Vagina (tissue), 2 donors: Measurements from ENCODE around the gene UBQLN4. TPM values are rescaled to one million over a fixed set of nuclear protein-coding genes. Genes with fewer than 3 reads are reported as not detected.

Source experiments
- DNase-seq, 2 donors: peaks; one replicate each; pipeline ENCODE4 v3.0.0-alpha.2; 2017; ENCODE audit errors: extremely low spot score in 2 of 2
- H3K27ac ChIP-seq: fragments of 200-600 bp; sonication (generic); one replicate; pipeline ENCODE4 v1.5.1; 2019
- H3K27me3 ChIP-seq: fragments of 200-600 bp; sonication (generic); one replicate; pipeline ENCODE4 v1.5.1; 2019
- H3K36me3 ChIP-seq, 2 donors: fragments of 200-600 bp; sonication (generic); one replicate each; pipeline ENCODE4 v1.5.1; 2017 to 2019
- H3K4me1 ChIP-seq: fragments of 200-600 bp; sonication (generic); one replicate; pipeline ENCODE4 v1.5.1; 2019
- H3K4me3 ChIP-seq, 2 donors: fragments of 200-600 bp; sonication (generic); 1 replicate in 1 of 2; 2 replicates in 1 of 2; pipeline ENCODE4 v1.5.1; 2016 to 2019
- H3K9me3 ChIP-seq: fragments of 200-600 bp; sonication (generic); one replicate; pipeline ENCODE4 v1.5.1; 2019
- POLR2A ChIP-seq, 2 donors: fragments of 450-650 bp; IDR thresholded peaks; one replicate each; pipeline ENCODE4 v1.6.1; 2017; ENCODE audit warnings: antibody characterized with exemption in 2 of 2, mild to moderate bottlenecking in 2 of 2, moderate library complexity in 2 of 2
- POLR2AphosphoS5 ChIP-seq, 2 donors: sonication (generic); formaldehyde crosslinking; IDR thresholded peaks; one replicate each; pipeline ENCODE4 v1.9.0; 2017; ENCODE audit warnings: antibody characterized with exemption in 2 of 2, mild to moderate bottlenecking in 2 of 2, low read depth in 1 of 2; ENCODE audit not compliant: insufficient read depth in 1 of 2
- intact Hi-C: fragments of 100-400 bp; cut with DNase I; formaldehyde crosslinking; loops from one replicate; pipeline ENCODE4 v1.15.1; 2023
- total RNA-seq: library from RNA; depleted of rRNA; stranded (reverse); fragments of >200 nt; gene quantifications from one replicate; pipeline ENCODE4 v1.2.3, GENCODE V29; 2016
- TF ChIP-seq, protein P1 (sequence below), 3 experiments: fragments of 450-650 bp in 2 of 3; fragments of 200-600 bp in 1 of 3; sonication (generic) in 1 of 3; IDR thresholded peaks; one replicate each; pipeline ENCODE4 v1.5.1; 2017 to 2019; ENCODE audit warnings: antibody characterized with exemption in 3 of 3, mild to moderate bottlenecking in 2 of 3, moderate library complexity in 2 of 3

The UBQLN4 gene
- total RNA-seq, 1 donor from 2014 or later: 27.0 TPM

DNA sequence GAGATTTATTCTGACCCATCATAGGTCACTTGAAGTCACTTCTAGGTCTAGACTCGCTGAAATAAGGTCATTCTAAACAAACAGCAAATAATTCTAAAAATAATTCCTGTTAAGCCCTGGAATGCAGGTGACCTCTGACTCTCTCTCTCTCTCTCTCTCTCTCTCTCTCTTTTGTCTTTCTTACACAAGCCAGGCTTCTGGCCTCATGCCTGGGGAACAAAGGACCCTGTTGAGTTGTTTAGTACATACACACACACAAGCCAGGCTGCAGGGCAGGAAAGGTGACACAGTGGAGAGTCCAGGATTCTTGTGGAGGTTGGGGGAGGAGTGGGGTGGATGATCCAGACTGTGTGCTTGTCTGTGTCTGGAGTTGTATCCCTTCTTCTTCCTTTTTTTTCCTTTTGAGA is 32.7 kb upstream of the UBQLN4 start:
- Histone ChIP-seq H3K27me3 (no peaks in the 10 kb centered on the region), H3K27ac (no peak overlapping the region), H3K9me3 (no peaks in the 10 kb centered on the region), H3K36me3 (no peaks in the 10 kb centered on the region), H3K4me1 (peaks cover 27% of the 10 kb centered on the region), H3K4me3 (no peak overlapping the region)
- intact Hi-C loops: no loop called here
- TF ChIP-seq, protein P1, sequence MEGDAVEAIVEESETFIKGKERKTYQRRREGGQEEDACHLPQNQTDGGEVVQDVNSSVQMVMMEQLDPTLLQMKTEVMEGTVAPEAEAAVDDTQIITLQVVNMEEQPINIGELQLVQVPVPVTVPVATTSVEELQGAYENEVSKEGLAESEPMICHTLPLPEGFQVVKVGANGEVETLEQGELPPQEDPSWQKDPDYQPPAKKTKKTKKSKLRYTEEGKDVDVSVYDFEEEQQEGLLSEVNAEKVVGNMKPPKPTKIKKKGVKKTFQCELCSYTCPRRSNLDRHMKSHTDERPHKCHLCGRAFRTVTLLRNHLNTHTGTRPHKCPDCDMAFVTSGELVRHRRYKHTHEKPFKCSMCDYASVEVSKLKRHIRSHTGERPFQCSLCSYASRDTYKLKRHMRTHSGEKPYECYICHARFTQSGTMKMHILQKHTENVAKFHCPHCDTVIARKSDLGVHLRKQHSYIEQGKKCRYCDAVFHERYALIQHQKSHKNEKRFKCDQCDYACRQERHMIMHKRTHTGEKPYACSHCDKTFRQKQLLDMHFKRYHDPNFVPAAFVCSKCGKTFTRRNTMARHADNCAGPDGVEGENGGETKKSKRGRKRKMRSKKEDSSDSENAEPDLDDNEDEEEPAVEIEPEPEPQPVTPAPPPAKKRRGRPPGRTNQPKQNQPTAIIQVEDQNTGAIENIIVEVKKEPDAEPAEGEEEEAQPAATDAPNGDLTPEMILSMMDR (IDR thresholded peaks at IDR 0.05): no peak
- TF ChIP-seq POLR2AphosphoS5 (IDR thresholded peaks at IDR 0.05; ENCODE audit: insufficient read depth in 1 of 2, low read depth in 1 of 2): no peak
- no peak for DNase-seq

DNA sequence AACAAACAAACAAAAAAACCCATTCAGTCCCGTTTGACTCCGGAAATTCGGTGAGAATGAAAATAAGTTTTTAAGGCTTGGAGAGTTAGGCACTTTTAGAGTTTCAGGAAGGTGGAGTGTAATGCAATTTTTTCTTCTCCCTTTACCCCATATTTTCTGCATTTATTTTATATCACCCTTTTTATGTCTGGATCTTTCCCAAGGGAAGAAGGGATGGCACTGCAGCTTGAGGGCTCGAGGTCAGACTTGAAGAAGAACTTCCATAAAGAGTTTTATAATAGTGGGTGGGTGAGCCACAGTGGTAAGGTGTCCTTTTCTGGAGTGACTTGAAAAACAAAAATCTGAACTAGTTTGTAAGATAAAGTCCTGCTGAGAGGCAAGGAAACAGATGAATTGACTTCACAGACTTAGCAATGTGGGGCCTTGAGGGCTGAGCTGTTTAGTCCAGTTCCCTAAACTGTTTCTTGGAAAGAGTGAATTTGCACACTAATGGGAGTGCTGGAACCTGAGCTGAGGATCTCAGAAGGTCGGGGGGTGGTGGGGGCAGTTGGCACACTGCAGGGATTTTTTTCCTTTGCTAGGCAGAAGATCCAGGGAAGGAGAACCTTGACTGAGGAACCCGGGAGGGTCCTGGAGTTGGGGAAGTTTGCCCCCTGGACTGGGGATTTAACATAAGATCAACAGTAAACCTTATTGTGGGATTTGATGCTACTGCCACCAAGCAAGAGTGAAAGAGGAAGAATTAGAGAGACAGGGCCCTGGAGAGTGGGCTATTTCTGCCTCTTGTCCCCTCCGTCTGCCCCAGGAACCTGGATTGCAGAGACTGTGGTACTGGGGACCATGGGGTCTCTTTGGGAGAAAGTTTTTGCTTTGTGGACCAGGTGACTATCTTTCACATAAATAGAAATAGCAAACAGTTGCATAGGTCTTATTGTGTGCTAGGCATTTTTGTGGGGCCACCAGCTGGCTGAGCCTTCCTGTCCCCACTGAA is 30.5 kb upstream of the UBQLN4 start:
- Histone ChIP-seq H3K4me3 (peak overlapping the region in 1 of 2 donors; percentile 86), H3K9me3 (no peaks in the 10 kb centered on the region), H3K36me3 (no peaks in the 10 kb centered on the region), H3K27me3 (no peaks in the 10 kb centered on the region), H3K27ac (no peak overlapping the region), H3K4me1 (peaks cover 27% of the 10 kb centered on the region)
- DNase-seq: no peak
- intact Hi-C loops: no loop called here
- TF ChIP-seq POLR2AphosphoS5 (IDR thresholded peaks at IDR 0.05; ENCODE audit: insufficient read depth in 1 of 2, low read depth in 1 of 2) (no peak), POLR2A (IDR thresholded peaks at IDR 0.05) (no peak)
- TF ChIP-seq, protein P1 (IDR thresholded peaks at IDR 0.05): no peak

DNA sequence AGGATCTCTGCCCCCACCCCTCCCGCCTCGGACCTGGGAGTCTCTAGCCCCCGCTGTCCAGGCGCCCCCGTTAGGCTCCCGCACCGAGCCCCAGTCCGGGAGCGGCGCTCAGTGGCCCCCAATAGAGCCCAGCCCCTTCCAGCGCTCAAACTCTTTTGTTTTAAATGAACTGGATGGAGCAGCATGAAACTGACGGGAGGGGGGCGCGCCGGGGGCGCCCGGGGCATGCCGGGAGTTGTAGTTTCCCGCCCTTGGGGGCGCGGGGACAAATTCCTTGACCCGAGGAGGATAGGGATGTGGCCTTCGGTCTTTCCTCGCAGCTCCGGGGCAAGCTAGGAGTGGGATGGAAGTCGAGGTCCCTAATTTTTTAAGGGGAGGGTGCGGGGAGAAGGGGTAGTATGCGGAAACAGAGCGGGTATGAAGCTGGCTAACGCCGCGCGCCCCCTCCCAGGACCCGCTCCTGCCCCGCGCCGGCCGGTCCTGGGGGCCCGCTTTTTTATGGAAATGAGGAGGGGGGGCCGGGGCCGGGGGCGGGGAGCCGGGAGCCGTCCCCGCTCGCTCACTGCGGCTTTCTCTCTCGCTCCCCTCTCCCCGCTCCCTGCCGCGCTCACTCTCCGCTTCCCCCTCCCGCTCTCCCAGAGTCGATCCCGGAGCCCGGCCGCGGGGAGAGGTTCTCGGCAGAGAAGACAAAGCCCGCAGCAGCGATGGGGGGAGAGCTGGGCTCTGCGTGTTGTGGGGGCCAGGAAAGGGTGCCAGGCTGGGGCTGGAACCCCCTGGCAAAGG is 28.9 kb upstream of the UBQLN4 start, which contains the start of gene MEX3A:
MEX3A (minus strand) TSS at position 157 of the 783 bp plus-strand sequence. CDS start 467 bp downstream, outside the sequence.
- Histone ChIP-seq H3K27me3 (no peaks in the 10 kb centered on the region), H3K4me1 (peaks cover 27% of the 10 kb centered on the region), H3K4me3 (peak within 1 kb of the TSS; percentile 55 to 86), H3K9me3 (no peaks in the 10 kb centered on the region), H3K27ac (peak within 1 kb of the TSS; percentile 77), H3K36me3 (no peaks in the 10 kb centered on the region)
- no peak for DNase-seq
- intact Hi-C loops: no loop called here
- TF ChIP-seq POLR2A (IDR thresholded peaks at IDR 0.05) (peak in 1 of 2 donors; percentile 38), POLR2AphosphoS5 (IDR thresholded peaks at IDR 0.05; ENCODE audit: insufficient read depth in 1 of 2, low read depth in 1 of 2) (peak; percentile 67 to 69)
- TF ChIP-seq, protein P1 (IDR thresholded peaks at IDR 0.05): peak in 1 of 3 experiments; percentile 14

DNA sequence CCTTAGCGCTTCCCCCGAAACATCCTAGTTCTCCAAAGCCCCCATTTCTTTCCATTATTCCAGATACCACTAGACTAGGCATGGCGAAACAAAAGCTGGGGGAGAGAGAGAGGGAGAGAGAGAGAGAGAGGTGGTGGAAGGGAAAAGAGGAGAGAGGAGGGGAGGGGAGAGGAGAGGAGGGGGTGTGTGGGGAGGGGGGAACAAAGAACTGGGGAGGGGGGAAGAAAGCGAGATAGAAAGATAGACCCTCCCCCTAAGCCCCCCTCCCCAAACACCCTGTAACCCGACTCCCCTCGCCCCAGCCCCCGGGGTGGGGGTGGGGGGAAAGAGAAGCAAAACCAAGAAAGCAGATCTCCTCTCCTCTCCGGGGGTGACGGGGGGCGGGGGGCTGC is 28.3 kb upstream of the UBQLN4 start:
- TF ChIP-seq POLR2AphosphoS5 (IDR thresholded peaks at IDR 0.05; ENCODE audit: insufficient read depth in 1 of 2, low read depth in 1 of 2): no peak
- TF ChIP-seq, protein P1 (IDR thresholded peaks at IDR 0.05): no peak
- TF ChIP-seq POLR2A (IDR thresholded peaks at IDR 0.05): no peak
- no peaks in the 10 kb centered on the region for H3K9me3 ChIP-seq
- H3K27me3 ChIP-seq: no peaks in the 10 kb centered on the region
- H3K4me3 ChIP-seq: peak overlapping the region; percentile 55 to 86
- no peak for DNase-seq
- no peaks in the 10 kb centered on the region for H3K36me3 ChIP-seq
- intact Hi-C loops: no loop called here
- H3K4me1 ChIP-seq: peaks cover 27% of the 10 kb centered on the region
- peak overlapping the region; percentile 77 for H3K27ac ChIP-seq
